A549 treated with AZD9567 at 1 μM for 4 hours (cell line): ENCODE results near the gene MRPL12. TPM values are rescaled to one million over a fixed set of nuclear protein-coding genes. Genes with fewer than 3 reads are reported as not detected.

Experiments used
- total RNA-seq: library from RNA; stranded (reverse); fragments of 200-300 nt; extraction: Qiagen RNA extraction; gene quantifications from 5 replicates; pipeline ENCODE4 v1.2.3, GENCODE V29; 2022; ENCODE audit not compliant: insufficient read depth

MRPL12 gene
- total RNA-seq, result 183 to 322 TPM (median 292 TPM) in 5 replicates

GRCh38 chr17:81702934-81703746 lies at the start of gene MRPL12:
Gene MRPL12 (plus strand): TSS chr17:81703367. CDS start chr17:81703502, 135 bp downstream.

GRCh38 chr17:81656118-81656743 lies 46.9 kb upstream of the MRPL12 start, which contains the start of gene PDE6G:
Gene PDE6G (minus strand): TSS chr17:81656542. CDS start chr17:81653305, 3,237 bp downstream.

GRCh38 chr17:81666342-81667191 lies 36.6 kb upstream of the MRPL12 start, which contains the start of the genes CCDC137 and OXLD1:
Gene CCDC137 (plus strand): TSS chr17:81666737. CDS start chr17:81666767, 30 bp downstream.
Gene OXLD1 (minus strand): TSS chr17:81666605. CDS start chr17:81666577, 28 bp downstream.

DNA sequence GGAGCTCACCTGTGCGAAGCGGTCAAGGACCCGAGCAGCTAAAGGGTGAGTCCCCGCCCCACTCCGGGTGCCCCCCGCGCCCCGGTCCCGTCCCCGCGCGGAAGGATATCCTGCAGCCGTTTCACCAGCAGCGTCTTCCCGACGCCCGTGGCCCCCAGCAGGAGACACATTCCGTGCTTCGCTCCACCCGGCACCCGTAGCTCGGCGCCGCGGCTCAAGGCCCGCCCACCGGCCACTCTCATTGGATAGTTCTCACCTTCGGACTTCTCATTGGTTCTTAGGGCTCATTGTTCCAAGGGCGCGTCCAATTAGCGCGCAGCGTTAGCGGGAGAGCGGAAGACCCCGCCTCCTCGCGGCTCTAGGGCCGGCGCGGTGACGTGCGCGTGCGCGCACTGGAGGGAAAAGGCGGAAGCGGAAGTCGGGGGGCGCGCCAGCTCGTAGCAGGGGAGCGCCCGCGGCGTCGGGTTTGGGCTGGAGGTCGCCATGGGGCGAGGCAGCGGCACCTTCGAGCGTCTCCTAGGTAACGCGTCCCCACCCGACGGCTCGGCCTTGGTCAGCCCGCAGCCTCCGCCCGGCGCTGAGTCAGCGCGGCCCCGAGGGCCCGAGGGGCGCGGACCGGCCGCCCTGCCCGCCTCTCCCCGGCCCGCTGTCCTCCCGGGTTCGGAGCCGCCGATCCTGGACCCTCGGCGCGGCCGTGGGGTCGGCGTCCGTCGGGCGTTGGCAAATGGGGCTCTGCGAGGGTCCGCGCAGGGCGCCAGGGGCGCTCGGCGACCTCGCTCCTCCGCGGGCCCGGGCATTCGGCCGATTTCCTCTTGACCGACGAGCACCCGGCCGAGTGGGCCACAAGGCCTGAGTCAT lies 19.4 kb upstream of the MRPL12 start, which contains the start of the genes ARL16 and HGS:
Gene ARL16, minus strand, starts transcription at position 214 of the 858 bp plus-strand sequence. Its CDS starts 44 bp downstream, at position 170.
Gene HGS, plus strand, starts transcription at position 428 of the 858 bp plus-strand sequence. Its CDS starts 56 bp downstream, at position 484.

DNA sequence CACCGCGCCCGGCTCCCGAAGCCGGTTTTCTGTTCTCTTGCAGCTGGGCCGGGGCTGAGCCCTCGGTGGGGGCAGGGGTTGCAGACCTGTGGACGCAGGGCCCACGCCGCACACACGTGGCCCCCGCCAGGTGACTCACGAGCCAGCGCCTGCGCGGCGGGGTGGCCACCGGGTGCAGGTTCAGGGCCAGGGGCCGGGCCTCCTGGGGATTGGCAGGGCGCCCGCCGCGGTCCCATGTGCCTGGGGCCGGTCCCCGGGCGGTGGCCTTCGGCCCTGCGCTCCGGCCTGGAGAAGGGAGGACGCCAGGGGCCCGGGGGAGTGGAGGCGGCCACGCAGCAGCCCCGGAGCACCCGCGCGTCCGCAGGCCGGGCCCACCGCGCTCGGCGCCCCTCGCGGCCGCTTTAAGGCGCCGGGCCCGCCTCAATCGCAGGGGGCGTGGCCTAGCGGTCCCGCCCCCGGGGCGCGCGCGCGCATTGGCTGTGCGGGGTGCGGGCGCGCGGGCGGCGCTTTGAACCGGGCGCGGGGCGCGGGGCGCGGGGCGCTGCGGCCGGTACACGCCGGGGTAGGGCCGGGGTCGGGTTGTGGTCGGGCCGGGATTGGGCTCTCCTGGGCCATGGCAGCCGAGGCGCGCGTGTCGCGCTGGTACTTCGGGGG lies 8.8 kb downstream of the MRPL12 start, which contains the start of gene SLC25A10:
Gene SLC25A10, plus strand, starts transcription at position 471 of the 654 bp plus-strand sequence. Its CDS starts 143 bp downstream, at position 614.

Other genes with a start within 250 kb of the MRPL12 start
- gene ACTG1, start 190.6 kb upstream of the MRPL12 start, total RNA-seq, result 5,191 to 8,158 TPM (median 5,456 TPM) in 5 replicates
- 0.91 to 1.4 TPM (median 1.1 TPM) in 4 of 5 replicates, not detected in the other for gene FSCN2, start 175.0 kb upstream of the MRPL12 start, total RNA-seq
- 16.0 to 28.1 TPM (median 27.5 TPM) in 5 replicates for gene FAAP100, start 151.0 kb upstream of the MRPL12 start, total RNA-seq
- gene NPLOC4, start 66.3 kb upstream of the MRPL12 start, total RNA-seq, result 88.7 to 101 TPM (median 98.7 TPM) in 5 replicates
- 4.2 to 5.2 TPM (median 4.8 TPM) in 5 replicates for gene TSPAN10, start 66.2 kb upstream of the MRPL12 start, total RNA-seq
- gene PDE6G, start 46.8 kb upstream of the MRPL12 start, total RNA-seq, result 1.8 to 2.8 TPM (median 2.2 TPM) in 4 of 5 replicates, not detected in the other
- 29.0 to 66.0 TPM (median 60.7 TPM) in 5 replicates for gene OXLD1, start 36.8 kb upstream of the MRPL12 start, total RNA-seq
- 51.6 to 68.7 TPM (median 63.4 TPM) in 5 replicates for gene CCDC137, start 36.6 kb upstream of the MRPL12 start, total RNA-seq
- 42.6 to 53.2 TPM (median 50.4 TPM) in 5 replicates for gene ARL16, start 19.6 kb upstream of the MRPL12 start, total RNA-seq
- gene HGS, start 19.4 kb upstream of the MRPL12 start, total RNA-seq, result 127 to 213 TPM (median 208 TPM) in 5 replicates
- gene SLC25A10, start 8.9 kb downstream of the MRPL12 start, total RNA-seq, result 41.8 to 47.4 TPM (median 45.7 TPM) in 5 replicates
- gene GCGR, start 100.8 kb downstream of the MRPL12 start, total RNA-seq, result 0.23 to 0.34 TPM (median 0.27 TPM) in 4 of 5 replicates, not detected in the other
- gene MCRIP1, start 129.9 kb downstream of the MRPL12 start, total RNA-seq, result 94.0 to 106 TPM (median 105 TPM) in 5 replicates
- 0.26 to 0.38 TPM (median 0.29 TPM) in 3 of 5 replicates, not detected in the others for gene PPP1R27, start 131.7 kb downstream of the MRPL12 start, total RNA-seq
- 687 to 859 TPM (median 711 TPM) in 5 replicates for gene P4HB, start 157.2 kb downstream of the MRPL12 start, total RNA-seq
- gene ARHGDIA, start 168.0 kb downstream of the MRPL12 start, total RNA-seq, result 554 to 671 TPM (median 613 TPM) in 5 replicates
- 198 to 235 TPM (median 220 TPM) in 5 replicates for gene ALYREF, start 188.2 kb downstream of the MRPL12 start, total RNA-seq
- 168 to 303 TPM (median 290 TPM) in 5 replicates for gene ANAPC11, start 188.4 kb downstream of the MRPL12 start, total RNA-seq
- 0.28 to 0.60 TPM (median 0.49 TPM) in 4 of 5 replicates, not detected in the other for gene NPB, start 198.9 kb downstream of the MRPL12 start, total RNA-seq
- gene PCYT2, start 208.0 kb downstream of the MRPL12 start, total RNA-seq, result 17.3 to 20.1 TPM (median 19.1 TPM) in 5 replicates
- gene SIRT7, start 214.8 kb downstream of the MRPL12 start, total RNA-seq, result 30.1 to 52.5 TPM (median 49.2 TPM) in 5 replicates
- gene MAFG, start 224.4 kb downstream of the MRPL12 start, total RNA-seq, result 22.5 to 38.3 TPM (median 33.1 TPM) in 5 replicates
- gene PYCR1, start 233.9 kb downstream of the MRPL12 start, total RNA-seq, result 80.7 to 124 TPM (median 87.4 TPM) in 5 replicates
- gene MYADML2, start 243.9 kb downstream of the MRPL12 start, total RNA-seq, result not detected in 5 replicates